Medulla oblongata (tissue), 1 donor: ENCODE data around the gene EFHC2.
"Not testable (repeated sequence)": the region's sequence is repeated elsewhere in the genome, so short reads cannot be mapped to it uniquely, and the experiment has no call there.

Experiments
- DNase-seq: peaks from one replicate; pipeline ENCODE4 v3.0.0-alpha.2; 2015; ENCODE audit errors: extremely low spot score

Gene EFHC2

GRCh38 chrX:44232081-44232480, 111.4 kb downstream of the EFHC2 start:
- no peak for DNase-seq

GRCh38 chrX:44228621-44229020, 114.9 kb downstream of the EFHC2 start:
- DNase-seq = peak; percentile 71

- no peak for DNase-seq
Measured at GRCh38 chrX:44227991-44228390, 115.5 kb downstream of the EFHC2 start.

- DNase-seq = no peak
Measured at GRCh38 chrX:44225667-44226066, 117.8 kb downstream of the EFHC2 start.

GRCh38 chrX:44224760-44225159, 118.7 kb downstream of the EFHC2 start:
- no peak for DNase-seq

GRCh38 chrX:44223150-44223549, 120.3 kb downstream of the EFHC2 start:
- DNase-seq = no peak

- DNase-seq = no peak
Measured at GRCh38 chrX:44218465-44218864, 125.0 kb downstream of the EFHC2 start.

- DNase-seq = no peak
Measured at GRCh38 chrX:44216171-44216570, 127.3 kb downstream of the EFHC2 start.

GRCh38 chrX:44203791-44204190, 139.7 kb downstream of the EFHC2 start:
- DNase-seq = no peak

GRCh38 chrX:44202596-44202995, 140.9 kb downstream of the EFHC2 start:
- no peak for DNase-seq

GRCh38 chrX:44189116-44189515, 154.4 kb downstream of the EFHC2 start:
- DNase-seq = no peak

GRCh38 chrX:44187915-44188314, 155.6 kb downstream of the EFHC2 start:
- not testable (repeated sequence) for DNase-seq

- DNase-seq = peak; percentile 43
Measured at GRCh38 chrX:44183329-44183728, 160.1 kb downstream of the EFHC2 start.

- no peak for DNase-seq
Measured at GRCh38 chrX:44178274-44179053, 165.0 kb downstream of the EFHC2 start.

- DNase-seq = no peak
Measured at GRCh38 chrX:44175455-44175854, 168.0 kb downstream of the EFHC2 start.

GRCh38 chrX:44174061-44174460, 169.4 kb downstream of the EFHC2 start:
- no peak for DNase-seq

- DNase-seq = no peak
Measured at GRCh38 chrX:44173219-44173618, 170.3 kb downstream of the EFHC2 start.

- DNase-seq = no peak
Measured at GRCh38 chrX:44167116-44167515, 176.4 kb downstream of the EFHC2 start.

- no peak for DNase-seq
Measured at GRCh38 chrX:44162964-44163475, 180.5 kb downstream of the EFHC2 start.

- DNase-seq = no peak
Measured at GRCh38 chrX:44157858-44158257, 185.6 kb downstream of the EFHC2 start.

- no peak for DNase-seq
Measured at GRCh38 chrX:44157283-44157682, 186.2 kb downstream of the EFHC2 start.

- no peak for DNase-seq
Measured at GRCh38 chrX:44156726-44157125, 186.7 kb downstream of the EFHC2 start.

GRCh38 chrX:44155126-44155525, 188.3 kb downstream of the EFHC2 start:
- DNase-seq = no peak

GRCh38 chrX:44152852-44153251, 190.6 kb downstream of the EFHC2 start:
- no peak for DNase-seq
